Measurements from ENCODE around the gene SH3RF3.

SH3RF3 gene

GRCh38 chr2:109474319-109474825 is 345.4 kb downstream of the SH3RF3 start:
- DNase-seq (ENCODE audit: low read depth, low spot score) = no peak
- WGBS (ENCODE audit: insufficient coverage, insufficient read length) = no CpG with 5 or more reads among the region's 11 CpGs
- H3K27ac ChIP-seq (ENCODE audit: low read length) = no peak overlapping the region
- no peaks in the 10 kb centered on the region for H3K9me3 ChIP-seq (ENCODE audit: control insufficient read depth, insufficient read depth, low read length)
- H3K36me3 ChIP-seq (ENCODE audit: control insufficient read depth, insufficient read depth, low read length) = no peaks in the 10 kb centered on the region
- H3K4me3 ChIP-seq (ENCODE audit: low read length) = no peak overlapping the region
- H3K27me3 ChIP-seq (ENCODE audit: control insufficient read depth, insufficient read depth, low read length) = no peaks in the 10 kb centered on the region
- H3K4me1 ChIP-seq (ENCODE audit: control insufficient read depth, insufficient read depth, low read length) = no peaks in the 10 kb centered on the region

GRCh38 chr2:109475531-109476210 is 346.7 kb downstream of the SH3RF3 start:
- no CpG with 5 or more reads among the region's 6 CpGs for WGBS (ENCODE audit: insufficient coverage, insufficient read length)

GRCh38 chr2:109476641-109477441 is 347.8 kb downstream of the SH3RF3 start:
- Histone ChIP-seq H3K9me3 (ENCODE audit: control insufficient read depth, insufficient read depth, low read length) (no peaks in the 10 kb centered on the region), H3K4me3 (ENCODE audit: low read length) (no peak overlapping the region), H3K27ac (ENCODE audit: low read length) (no peak overlapping the region), H3K4me1 (ENCODE audit: control insufficient read depth, insufficient read depth, low read length) (no peaks in the 10 kb centered on the region), H3K27me3 (ENCODE audit: control insufficient read depth, insufficient read depth, low read length) (no peaks in the 10 kb centered on the region), H3K36me3 (ENCODE audit: control insufficient read depth, insufficient read depth, low read length) (no peaks in the 10 kb centered on the region)
- DNase-seq (ENCODE audit: low read depth, low spot score) = no peak
- WGBS (ENCODE audit: insufficient coverage, insufficient read length) = no CpG with 5 or more reads among the region's 10 CpGs

More at GRCh38 chr2:109475531-109476210, 346.7 kb downstream of the SH3RF3 start:
- Histone ChIP-seq H3K4me3 (ENCODE audit: low read length) (no peak overlapping the region), H3K27me3 (ENCODE audit: control insufficient read depth, insufficient read depth, low read length) (no peaks in the 10 kb centered on the region), H3K9me3 (ENCODE audit: control insufficient read depth, insufficient read depth, low read length) (no peaks in the 10 kb centered on the region), H3K4me1 (ENCODE audit: control insufficient read depth, insufficient read depth, low read length) (no peaks in the 10 kb centered on the region), H3K27ac (ENCODE audit: low read length) (no peak overlapping the region), H3K36me3 (ENCODE audit: control insufficient read depth, insufficient read depth, low read length) (no peaks in the 10 kb centered on the region)
- DNase-seq (ENCODE audit: low read depth, low spot score) = no peak

- Histone ChIP-seq H3K9me3 (ENCODE audit: control insufficient read depth, insufficient read depth, low read length) (no peaks in the 10 kb centered on the region), H3K4me3 (ENCODE audit: low read length) (no peak overlapping the region), H3K36me3 (ENCODE audit: control insufficient read depth, insufficient read depth, low read length) (no peaks in the 10 kb centered on the region), H3K4me1 (ENCODE audit: control insufficient read depth, insufficient read depth, low read length) (no peaks in the 10 kb centered on the region), H3K27ac (ENCODE audit: low read length) (no peak overlapping the region), H3K27me3 (ENCODE audit: control insufficient read depth, insufficient read depth, low read length) (no peaks in the 10 kb centered on the region)
- WGBS (ENCODE audit: insufficient coverage, insufficient read length) = no CpG with 5 or more reads among the region's 12 CpGs
- no peak for DNase-seq (ENCODE audit: low read depth, low spot score)
These were observed 350.0 kb downstream of the SH3RF3 start for GRCh38 chr2:109478906-109479493.

GRCh38 chr2:109479804-109480203 is 350.8 kb downstream of the SH3RF3 start:
- no peak for DNase-seq (ENCODE audit: low read depth, low spot score)
- Histone ChIP-seq H3K9me3 (ENCODE audit: control insufficient read depth, insufficient read depth, low read length) (no peaks in the 10 kb centered on the region), H3K27me3 (ENCODE audit: control insufficient read depth, insufficient read depth, low read length) (no peaks in the 10 kb centered on the region), H3K36me3 (ENCODE audit: control insufficient read depth, insufficient read depth, low read length) (no peaks in the 10 kb centered on the region), H3K4me1 (ENCODE audit: control insufficient read depth, insufficient read depth, low read length) (no peaks in the 10 kb centered on the region), H3K4me3 (ENCODE audit: low read length) (no peak overlapping the region), H3K27ac (ENCODE audit: low read length) (no peak overlapping the region)
- WGBS (ENCODE audit: insufficient coverage, insufficient read length) = no CpG with 5 or more reads among the region's 7 CpGs

- no CpG with 5 or more reads among the region's 10 CpGs for whole genome bisulfite sequencing (ENCODE audit: insufficient coverage, insufficient read length)
- no peak for DNase-seq (ENCODE audit: low read depth, low spot score)
- H3K4me1 ChIP-seq (ENCODE audit: control insufficient read depth, insufficient read depth, low read length) = no peaks in the 10 kb centered on the region
- no peak overlapping the region for H3K4me3 ChIP-seq (ENCODE audit: low read length)
- no peaks in the 10 kb centered on the region for H3K27me3 ChIP-seq (ENCODE audit: control insufficient read depth, insufficient read depth, low read length)
- H3K36me3 ChIP-seq (ENCODE audit: control insufficient read depth, insufficient read depth, low read length) = no peaks in the 10 kb centered on the region
- H3K9me3 ChIP-seq (ENCODE audit: control insufficient read depth, insufficient read depth, low read length) = no peaks in the 10 kb centered on the region
- no peak overlapping the region for H3K27ac ChIP-seq (ENCODE audit: low read length)
These were observed 351.6 kb downstream of the SH3RF3 start for GRCh38 chr2:109480486-109481195.

- Histone ChIP-seq H3K27me3 (ENCODE audit: control insufficient read depth, insufficient read depth, low read length) (no peaks in the 10 kb centered on the region), H3K36me3 (ENCODE audit: control insufficient read depth, insufficient read depth, low read length) (no peaks in the 10 kb centered on the region), H3K4me3 (ENCODE audit: low read length) (no peak overlapping the region), H3K9me3 (ENCODE audit: control insufficient read depth, insufficient read depth, low read length) (no peaks in the 10 kb centered on the region), H3K27ac (ENCODE audit: low read length) (no peak overlapping the region), H3K4me1 (ENCODE audit: control insufficient read depth, insufficient read depth, low read length) (no peaks in the 10 kb centered on the region)
- DNase-seq (ENCODE audit: low read depth, low spot score) = no peak
- no CpG with 5 or more reads among the region's 9 CpGs for WGBS (ENCODE audit: insufficient coverage, insufficient read length)
These were observed 352.2 kb downstream of the SH3RF3 start for GRCh38 chr2:109481196-109481555.

GRCh38 chr2:109481599-109481998 is 352.6 kb downstream of the SH3RF3 start:
- Histone ChIP-seq H3K27ac (ENCODE audit: low read length) (no peak overlapping the region), H3K27me3 (ENCODE audit: control insufficient read depth, insufficient read depth, low read length) (no peaks in the 10 kb centered on the region), H3K4me1 (ENCODE audit: control insufficient read depth, insufficient read depth, low read length) (no peaks in the 10 kb centered on the region), H3K4me3 (ENCODE audit: low read length) (no peak overlapping the region), H3K9me3 (ENCODE audit: control insufficient read depth, insufficient read depth, low read length) (no peaks in the 10 kb centered on the region), H3K36me3 (ENCODE audit: control insufficient read depth, insufficient read depth, low read length) (no peaks in the 10 kb centered on the region)
- WGBS (ENCODE audit: insufficient coverage, insufficient read length) = no CpG with 5 or more reads among the region's 9 CpGs
- DNase-seq (ENCODE audit: low read depth, low spot score) = no peak

- Histone ChIP-seq H3K36me3 (ENCODE audit: control insufficient read depth, insufficient read depth, low read length) (no peaks in the 10 kb centered on the region), H3K4me3 (ENCODE audit: low read length) (no peak overlapping the region), H3K27ac (ENCODE audit: low read length) (no peak overlapping the region), H3K4me1 (ENCODE audit: control insufficient read depth, insufficient read depth, low read length) (no peaks in the 10 kb centered on the region), H3K9me3 (ENCODE audit: control insufficient read depth, insufficient read depth, low read length) (no peaks in the 10 kb centered on the region), H3K27me3 (ENCODE audit: control insufficient read depth, insufficient read depth, low read length) (no peaks in the 10 kb centered on the region)
- DNase-seq (ENCODE audit: low read depth, low spot score) = no peak
- no CpG with 5 or more reads among the region's 15 CpGs for WGBS (ENCODE audit: insufficient coverage, insufficient read length)
These were observed 353.4 kb downstream of the SH3RF3 start for GRCh38 chr2:109482361-109482861.

Measured in iPS DF 6.9 (cell line).